GM23338 (cell line): Measurements from ENCODE around the gene FAXDC2. TPM values are rescaled to one million over a fixed set of nuclear protein-coding genes. Genes with fewer than 3 reads are reported as not detected.

Experiments
- ATAC-seq: fragments of 200-7000 bp; cut with Tn5 transposase; 3 replicates; pipeline ENCODE4 v1.9.1; 2020
- DNase-seq: peaks from one replicate; pipeline ENCODE4 v3.0.0-alpha.2; 2015; ENCODE audit warnings: low spot score
- H2AFZ ChIP-seq: fragments of 200-600 bp; sonication (generic); 2 replicates; pipeline ENCODE4 v1.8.0; 2016; ENCODE audit warnings: antibody characterized with exemption, mild to moderate bottlenecking, moderate library complexity
- H3F3A ChIP-seq: fragments of 200-600 bp; sonication (generic); replicated peaks from 2 replicates; pipeline ENCODE4 v1.8.0; 2017; ENCODE audit warnings: antibody characterized with exemption, mixed run types, low read depth
- H3K27ac ChIP-seq: fragments of 200-600 bp; sonication (generic); 2 replicates; pipeline ENCODE4 v1.6.1; 2016; ENCODE audit warnings: low read depth
- H3K27me3 ChIP-seq: fragments of 200-600 bp; sonication (generic); 2 replicates; pipeline ENCODE4 v1.8.0; 2016; ENCODE audit warnings: mild to moderate bottlenecking, mixed run types, moderate library complexity; ENCODE audit not compliant: insufficient read depth
- H3K36me3 ChIP-seq: fragments of 200-600 bp; sonication (generic); 2 replicates; pipeline ENCODE4 v1.8.0; 2016; ENCODE audit warnings: mild to moderate bottlenecking; ENCODE audit not compliant: insufficient read depth
- H3K4me1 ChIP-seq: fragments of 200-600 bp; sonication (generic); 2 replicates; pipeline ENCODE4 v1.8.0; 2016; ENCODE audit warnings: mild to moderate bottlenecking, moderate library complexity; ENCODE audit not compliant: insufficient read depth
- H3K4me2 ChIP-seq: fragments of 200-600 bp; sonication (generic); 2 replicates; pipeline ENCODE4 v1.7.1; 2017; ENCODE audit warnings: mixed run types
- H3K4me3 ChIP-seq: fragments of 200-600 bp; sonication (generic); 2 replicates; pipeline ENCODE4 v1.6.1; 2016; ENCODE audit warnings: mixed run types
- H3K79me2 ChIP-seq: fragments of 200-600 bp; sonication (generic); replicated peaks from 2 replicates; pipeline ENCODE4 v1.8.0; 2017; ENCODE audit warnings: mild to moderate bottlenecking; ENCODE audit not compliant: insufficient read depth
- H3K9me2 ChIP-seq: fragments of 200-600 bp; sonication (generic); 2 replicates; pipeline ENCODE4 v1.8.0; 2017; ENCODE audit not compliant: insufficient read depth
- H4K20me1 ChIP-seq: fragments of 200-600 bp; sonication (generic); replicated peaks from 2 replicates; pipeline ENCODE4 v1.8.0; 2017; ENCODE audit warnings: mild to moderate bottlenecking; ENCODE audit not compliant: insufficient read depth
- H3K27ac Mint-ChIP-seq: 2 replicates; pipeline ENCODE4 v1.8.0; 2020; ENCODE audit warnings: inconsistent platforms, mild to moderate bottlenecking, moderate library complexity, mixed read lengths
- H3K27me3 Mint-ChIP-seq: 3 replicates; pipeline ENCODE4 v1.8.0; 2022; ENCODE audit warnings: low read depth, mild to moderate bottlenecking, moderate library complexity, mixed read lengths, inconsistent platforms; ENCODE audit not compliant: insufficient read depth, poor library complexity
- H3K36me3 Mint-ChIP-seq: 3 replicates; pipeline ENCODE4 v1.8.0; 2021; ENCODE audit warnings: low read depth, mild to moderate bottlenecking, inconsistent platforms, moderate library complexity, mixed read lengths
- H3K4me1 Mint-ChIP-seq: 3 replicates; pipeline ENCODE4 v1.8.0; 2020; ENCODE audit warnings: mild to moderate bottlenecking, inconsistent platforms, mixed read lengths
- H3K4me3 Mint-ChIP-seq: 3 replicates; pipeline ENCODE4 v1.8.0; 2021; ENCODE audit warnings: moderate library complexity, mild to moderate bottlenecking, inconsistent platforms, mixed read lengths
- H3K9me3 Mint-ChIP-seq: 3 replicates; pipeline ENCODE4 v1.8.0; 2020; ENCODE audit warnings: moderate library complexity, mild to moderate bottlenecking, inconsistent platforms, mixed read lengths
- CREB1 ChIP-seq: fragments of 250-450 bp; sonication (Bioruptor Pico); IDR thresholded peaks from 2 replicates; pipeline ENCODE4 v1.5.0; 2020; ENCODE audit warnings: low read depth, mild to moderate bottlenecking, moderate library complexity
- ETS1 ChIP-seq: IDR thresholded peaks from 2 replicates; pipeline ENCODE4 v1.6.1; 2016; ENCODE audit warnings: antibody characterized with exemption
- EZH2 ChIP-seq: fragments of 200-600 bp; sonication (generic); IDR thresholded peaks from one replicate; pipeline ENCODE4 v1.8.0; 2017; ENCODE audit warnings: antibody characterized with exemption, mild to moderate bottlenecking, low read depth; ENCODE audit not compliant: unreplicated experiment
- EZH2phosphoT487 ChIP-seq: fragments of 200-600 bp; sonication (generic); IDR thresholded peaks from one replicate; pipeline ENCODE4 v1.8.1; 2018; ENCODE audit warnings: antibody characterized with exemption; ENCODE audit not compliant: unreplicated experiment
- NANOG ChIP-seq: IDR thresholded peaks from 2 replicates; pipeline ENCODE4 v1.6.1; 2016; ENCODE audit warnings: antibody characterized with exemption, borderline replicate concordance
- POLR2AphosphoS5 ChIP-seq: IDR thresholded peaks from 2 replicates; pipeline ENCODE4 v1.6.1; 2016; ENCODE audit warnings: antibody characterized with exemption, low read depth
- REST ChIP-seq: IDR thresholded peaks from one replicate; pipeline ENCODE4 v1.6.1; 2018; ENCODE audit warnings: antibody characterized with exemption; ENCODE audit not compliant: unreplicated experiment
- STAT1 ChIP-seq: IDR thresholded peaks from one replicate; pipeline ENCODE4 v1.6.1; 2016; ENCODE audit warnings: antibody characterized with exemption; ENCODE audit not compliant: unreplicated experiment
- ZNF114 ChIP-seq: fragments of 250-450 bp; sonication (Bioruptor Pico); IDR thresholded peaks from 2 replicates; pipeline ENCODE4 v1.5.0; 2020; ENCODE audit warnings: mild to moderate bottlenecking, moderate library complexity
- ZNF331 ChIP-seq: fragments of 250-450 bp; sonication (Bioruptor Pico); IDR thresholded peaks from 2 replicates; pipeline ENCODE4 v1.5.0; 2020; ENCODE audit warnings: low read depth, mild to moderate bottlenecking, moderate library complexity
- polyA plus RNA-seq: library from polyadenylated mRNA; unstranded; fragments of >200 nt; fragmentation: Nextera tagmentation; extraction: Ambion mirVana; gene quantifications from 2 replicates; pipeline ENCODE4 v1.2.1, GENCODE V29; 2016
- total RNA-seq: library from RNA; depleted of rRNA; stranded (reverse); fragments of >200 nt; shearing (Covaris generic); gene quantifications from 2 replicates; pipeline ENCODE4 v1.2.3, GENCODE V29; 2014

Gene FAXDC2
- total and polyA plus RNA-seq, 2 experiments from 2014 or later = 4.0 to 4.6 TPM

GRCh38 chr5:154863291-154864080 is 13.1 kb upstream of the FAXDC2 start:
- H3K4me1 Mint-ChIP-seq = peaks cover 18% of the 10 kb centered on the region
- Histone ChIP-seq H3K79me2 (peaks cover 77% of the 10 kb centered on the region), H3F3A (0 out of 2 replicates have a peak, but pooled peaks cover 13% of the 10 kb centered on the region), H3K36me3 (peaks cover 29% of the 10 kb centered on the region), H3K9me2 (no peaks in the 10 kb centered on the region), H3K27me3 (no peaks in the 10 kb centered on the region), H2AFZ (no peak overlapping the region), H3K4me1 (peaks cover 18% of the 10 kb centered on the region), H3K27ac (no peak overlapping the region), H4K20me1 (peaks cover 22% of the 10 kb centered on the region), H3K4me2 (no peak overlapping the region), H3K4me3 (no peak overlapping the region)
- DNase-seq = no peak
- no peaks in the 10 kb centered on the region for H3K9me3 Mint-ChIP-seq
- TF ChIP-seq EZH2phosphoT487 (no peak), NANOG (no peak), STAT1 (no peak), ZNF114 (CRISPR knock-in tag) (no peak), ZNF331 (no peak), EZH2 (no peak), CREB1 (CRISPR knock-in tag) (no peak), ETS1 (no peak), POLR2AphosphoS5 (no peak)
- H3K27ac Mint-ChIP-seq = no peak overlapping the region
- no peak for ATAC-seq
- no peak overlapping the region for H3K4me3 Mint-ChIP-seq
- H3K27me3 Mint-ChIP-seq = peaks cover 6% of the 10 kb centered on the region
- peaks cover 41% of the 10 kb centered on the region for H3K36me3 Mint-ChIP-seq

- Histone ChIP-seq H3K4me3 (no peak overlapping the region), H4K20me1 (peaks cover 22% of the 10 kb centered on the region), H3K4me1 (peaks cover 18% of the 10 kb centered on the region), H2AFZ (no peak overlapping the region), H3K27me3 (no peaks in the 10 kb centered on the region), H3K4me2 (no peak overlapping the region), H3K36me3 (peaks cover 28% of the 10 kb centered on the region), H3K9me2 (no peaks in the 10 kb centered on the region), H3F3A (0 out of 2 replicates have a peak, but pooled peaks cover 13% of the 10 kb centered on the region), H3K79me2 (peaks cover 77% of the 10 kb centered on the region), H3K27ac (no peak overlapping the region)
- H3K4me3 Mint-ChIP-seq = no peak overlapping the region
- H3K9me3 Mint-ChIP-seq = no peaks in the 10 kb centered on the region
- peaks cover 8% of the 10 kb centered on the region for H3K27me3 Mint-ChIP-seq
- peaks cover 39% of the 10 kb centered on the region for H3K36me3 Mint-ChIP-seq
- ATAC-seq (no peak), DNase-seq (no peak)
- H3K27ac Mint-ChIP-seq = no peak overlapping the region
- H3K4me1 Mint-ChIP-seq = peaks cover 18% of the 10 kb centered on the region
- no peak for TF ChIP-seq REST
- TF ChIP-seq ETS1 = no peak
- no peak for TF ChIP-seq EZH2
- TF ChIP-seq NANOG = no peak
- no peak for TF ChIP-seq ZNF331
- no peak for TF ChIP-seq STAT1
- no peak for TF ChIP-seq EZH2phosphoT487
Measured at GRCh38 chr5:154862766-154863165, 12.4 kb upstream of the FAXDC2 start.
